HEK293T (cell line): Measurements from ENCODE around the gene DCBLD2.

Experiments
- ARNT ChIP-seq: fragments of 450-650 bp; IDR thresholded peaks from 2 replicates; pipeline ENCODE4 v1.6.1; 2017; ENCODE audit warnings: mild to moderate bottlenecking
- BHLHE40 ChIP-seq: fragments of 450-650 bp; IDR thresholded peaks from 2 replicates; pipeline ENCODE4 v1.6.1; 2016; ENCODE audit warnings: mild to moderate bottlenecking, moderate library complexity, borderline replicate concordance
- ELF4 ChIP-seq: fragments of 450-650 bp; IDR thresholded peaks from 2 replicates; pipeline ENCODE4 v1.6.1; 2017; ENCODE audit warnings: antibody characterized with exemption
- FOXA1 ChIP-seq: fragments of 450-650 bp; IDR thresholded peaks from 2 replicates; pipeline ENCODE4 v1.6.1; 2016; ENCODE audit warnings: mild to moderate bottlenecking
- FOXK2 ChIP-seq: fragments of 450-650 bp; IDR thresholded peaks from 2 replicates; pipeline ENCODE4 v1.6.1; 2016; ENCODE audit warnings: mild to moderate bottlenecking
- FOXM1 ChIP-seq: fragments of 450-650 bp; IDR thresholded peaks from 2 replicates; pipeline ENCODE4 v1.6.1; 2017; ENCODE audit warnings: mild to moderate bottlenecking, borderline replicate concordance
- HDGF ChIP-seq: fragments of 450-650 bp; IDR thresholded peaks from 2 replicates; pipeline ENCODE4 v1.6.1; 2017; ENCODE audit warnings: antibody characterized with exemption, borderline replicate concordance
- NFRKB ChIP-seq: fragments of 450-650 bp; IDR thresholded peaks from 2 replicates; pipeline ENCODE4 v1.6.1; 2016; ENCODE audit warnings: mild to moderate bottlenecking, moderate library complexity
- PKNOX1 ChIP-seq: fragments of 450-650 bp; IDR thresholded peaks from 2 replicates; pipeline ENCODE4 v1.6.1; 2016
- SP1 ChIP-seq: fragments of 450-650 bp; IDR thresholded peaks from 2 replicates; pipeline ENCODE4 v1.6.1; 2017
- SUZ12 ChIP-seq: fragments of 450-650 bp; IDR thresholded peaks from 2 replicates; pipeline ENCODE4 v1.6.1; 2016; ENCODE audit warnings: mild to moderate bottlenecking
- TARDBP ChIP-seq: fragments of 450-650 bp; IDR thresholded peaks from 2 replicates; pipeline ENCODE4 v1.6.1; 2016
- ZNF384 ChIP-seq: fragments of 450-650 bp; IDR thresholded peaks from 2 replicates; pipeline ENCODE4 v1.6.1; 2016

DNA sequence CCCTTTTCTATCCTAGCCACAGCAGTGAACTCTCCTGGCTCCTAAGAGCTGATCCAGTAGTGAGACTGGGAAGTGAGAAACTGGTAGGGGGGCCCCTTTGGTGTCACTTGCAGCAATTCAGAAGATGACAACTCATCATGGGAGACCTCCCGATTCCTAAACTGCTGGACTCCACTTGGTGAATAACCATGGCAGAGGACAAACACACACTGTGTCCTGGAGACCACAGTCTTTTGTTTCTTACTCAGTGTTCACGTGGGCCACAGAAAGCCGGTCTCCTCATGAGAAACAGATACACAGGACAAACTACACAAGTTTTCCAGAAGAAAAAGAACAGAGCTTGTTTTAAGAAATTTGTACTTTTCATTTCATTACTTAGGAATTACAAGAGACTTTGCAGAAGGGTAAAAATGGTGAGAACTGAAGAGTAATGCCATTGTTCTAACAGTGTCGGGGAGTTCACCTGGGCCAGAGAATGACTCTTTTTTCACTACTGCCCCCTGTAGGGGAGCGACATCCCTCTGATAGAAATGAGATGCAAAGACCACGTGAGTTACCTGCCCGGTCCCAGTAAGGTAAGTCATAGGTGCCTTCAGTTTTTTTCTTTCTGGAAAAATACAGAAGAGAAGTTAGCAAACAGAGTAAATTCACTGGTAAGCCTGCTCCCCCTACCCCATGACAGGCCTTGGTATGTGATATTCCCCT is 100.3 kb downstream of the DCBLD2 start:
- TF ChIP-seq SP1 (no peak), FOXA1 (no peak), NFRKB (no peak), FOXM1 (no peak), BHLHE40 (no peak), SUZ12 (no peak), FOXK2 (no peak), PKNOX1 (no peak), TARDBP (no peak), HDGF (no peak), ZNF384 (no peak), ARNT (no peak), ELF4 (no peak)
